NCI-H2107 treated with DMSO at 0.1 percent for 48 hours (cell line): ENCODE results near the gene FGFR2.

Experiments used
- DNase-seq: peaks from one replicate; lab custom pipeline; 2025; ENCODE audit not compliant: unreplicated experiment; lab: John Stamatoyannopoulos, UW

The FGFR2 gene

DNA sequence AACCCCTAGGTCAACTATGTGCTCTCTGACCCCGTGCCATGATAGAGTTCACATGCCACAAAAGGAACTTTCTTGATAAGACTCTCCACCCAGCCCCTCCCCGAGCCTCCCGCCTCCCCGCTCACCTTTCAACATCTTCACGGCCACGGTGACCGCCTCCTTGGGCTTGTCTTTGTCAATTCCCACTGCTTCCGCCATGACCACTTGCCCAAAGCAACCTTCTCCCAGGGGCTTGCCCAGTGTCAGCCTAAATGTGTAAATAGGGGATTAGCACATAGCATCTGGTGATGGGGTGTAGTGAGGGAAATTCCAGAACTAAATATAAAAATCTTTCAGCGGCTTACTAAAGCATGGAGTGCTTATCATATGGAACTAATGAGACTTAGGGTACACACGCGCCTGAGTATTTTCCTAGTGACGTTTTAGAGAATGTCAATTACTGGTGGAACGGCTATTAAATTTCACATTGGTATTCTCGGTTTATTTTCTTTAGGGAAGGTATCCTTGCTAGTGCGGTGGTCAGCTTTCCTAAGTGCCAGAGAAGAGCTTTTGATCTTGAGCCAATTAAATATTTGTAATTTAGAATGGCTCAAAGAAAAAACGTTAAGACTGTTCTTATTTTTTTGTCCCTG, 97.4 kb downstream of the FGFR2 start:
- no peak for DNase-seq

DNA sequence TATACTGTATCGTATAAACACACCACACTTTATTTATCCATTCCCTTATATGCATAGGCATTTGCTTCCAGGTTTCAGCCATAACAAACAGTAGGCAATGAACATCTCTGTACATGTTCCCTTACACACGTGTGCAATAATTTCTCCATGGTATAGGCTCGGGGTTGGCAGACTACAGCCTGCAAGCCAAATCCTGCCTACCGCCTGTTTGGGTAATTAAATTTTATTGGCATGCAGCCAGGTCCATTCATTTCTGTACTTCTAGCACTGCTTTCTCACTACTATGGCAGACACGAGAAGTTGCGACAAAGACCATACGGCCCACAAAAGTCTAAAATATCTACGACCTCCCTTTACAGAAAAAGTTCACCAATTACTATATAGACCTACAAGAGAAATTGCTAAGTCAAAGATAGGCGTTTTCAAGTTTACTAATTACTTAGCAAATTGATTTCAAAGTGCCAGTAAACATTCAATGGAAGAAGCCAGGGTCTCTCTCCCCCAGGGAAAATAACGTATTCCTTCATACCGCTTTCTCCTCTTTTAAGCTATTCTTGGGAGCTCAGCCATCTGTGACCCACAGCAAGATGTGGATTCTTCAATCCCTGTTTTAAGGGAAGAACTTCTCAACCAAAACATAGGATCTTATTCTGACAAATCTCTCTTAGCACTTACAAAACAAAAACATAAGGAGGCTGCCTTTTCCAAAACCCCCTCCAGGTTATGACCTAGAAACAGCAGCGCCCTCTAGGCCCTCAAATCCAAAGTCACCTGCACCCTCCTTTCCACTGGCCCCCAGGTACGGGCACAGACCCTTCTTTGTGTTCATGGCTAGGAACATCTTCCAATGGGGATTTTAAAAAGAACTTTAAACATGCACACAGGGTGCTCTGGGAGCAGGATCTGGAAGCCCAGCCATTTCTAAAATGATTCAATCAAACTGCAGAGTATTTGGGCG, 100.5 kb downstream of the FGFR2 start:
- no peak for DNase-seq

DNA sequence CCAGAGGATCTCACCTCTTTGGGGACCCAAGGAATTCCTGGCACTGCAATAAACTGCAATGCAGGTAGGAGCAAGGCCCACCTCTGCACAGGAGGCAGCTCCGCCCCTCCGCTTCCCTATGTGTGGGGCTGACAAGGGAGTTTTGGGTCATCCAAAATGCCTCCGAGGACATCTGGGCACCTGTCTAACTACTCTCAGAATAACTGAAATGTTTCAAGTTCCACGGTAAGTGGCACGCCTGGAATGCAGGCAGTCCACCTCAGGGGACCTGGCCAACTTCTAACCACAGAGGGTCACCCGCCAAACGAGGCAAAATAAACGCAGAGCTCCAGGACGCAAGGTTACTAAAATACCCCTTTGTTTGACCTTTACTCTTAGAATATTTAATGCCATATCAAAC, 102.5 kb downstream of the FGFR2 start:
- DNase-seq: no peak

DNA sequence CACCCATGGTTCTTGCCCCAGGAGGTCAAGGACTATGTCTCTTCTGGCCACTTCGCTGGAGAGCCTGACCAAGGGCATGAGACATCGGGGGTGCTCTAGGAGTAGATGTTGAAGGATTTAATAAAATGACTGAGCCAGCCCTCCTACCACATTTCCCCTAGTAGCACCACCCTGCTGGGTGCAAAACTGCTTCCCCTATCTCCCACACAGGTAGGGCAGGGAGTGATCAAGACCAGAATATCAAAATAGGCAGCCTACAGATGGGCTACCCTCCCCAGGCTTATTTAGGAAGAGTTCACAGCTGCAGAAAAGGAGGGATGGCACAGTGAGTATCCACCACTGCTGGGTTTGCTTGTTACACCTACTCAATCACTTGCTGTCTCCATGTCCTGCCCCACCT, 103.9 kb downstream of the FGFR2 start:
- no peak for DNase-seq

DNA sequence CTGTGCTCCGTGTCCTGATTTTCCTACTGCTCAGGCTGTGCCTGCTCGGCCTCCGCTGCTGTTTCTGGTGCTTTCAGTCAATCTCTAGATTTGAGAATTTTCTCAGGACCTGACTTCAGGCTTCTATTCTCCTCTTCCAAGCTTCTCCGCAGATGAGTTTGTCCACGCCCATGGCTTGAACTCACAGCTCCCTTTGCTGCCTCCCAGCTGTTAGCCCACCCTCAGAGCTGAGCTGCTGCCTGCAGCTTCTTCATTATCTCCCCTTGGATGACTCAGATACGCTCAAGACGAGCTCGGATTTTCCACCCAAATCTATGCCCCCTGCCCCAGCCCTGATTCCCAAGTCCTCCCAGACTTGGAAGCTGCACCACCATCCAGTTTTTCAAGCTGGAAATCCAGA, 104.7 kb downstream of the FGFR2 start:
- no peak for DNase-seq

DNA sequence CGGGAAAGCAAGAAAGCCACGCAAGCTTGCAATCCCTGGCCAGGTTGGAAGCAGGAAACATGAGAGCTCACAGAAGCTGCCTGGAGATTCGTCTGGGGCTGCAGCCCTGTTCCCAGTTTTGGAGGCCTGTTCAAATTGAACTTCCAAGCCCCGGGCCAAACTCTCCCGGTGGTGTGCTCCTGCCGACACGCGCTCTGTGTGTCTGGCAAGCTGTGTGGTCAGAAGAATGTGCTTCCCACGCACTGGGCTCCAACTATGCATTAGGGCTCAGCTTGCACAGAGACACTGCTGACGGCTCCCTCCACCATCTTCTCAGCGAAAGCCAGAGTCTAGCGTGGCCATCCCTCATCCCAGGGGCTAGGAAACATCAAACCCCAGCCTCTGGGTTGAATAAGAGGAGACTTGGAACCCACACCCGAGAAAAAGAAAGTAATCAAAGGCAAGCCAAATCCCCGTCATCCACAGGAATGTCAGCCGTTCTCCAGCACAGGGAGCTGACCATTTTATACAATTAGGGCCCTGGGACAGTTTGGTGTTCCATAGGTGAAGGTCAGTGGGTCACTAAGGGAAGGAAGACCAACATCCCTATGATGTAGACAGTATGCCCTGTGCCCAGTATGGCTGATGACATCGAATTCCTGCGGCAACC, 107.2 kb downstream of the FGFR2 start:
- no peak for DNase-seq

DNA sequence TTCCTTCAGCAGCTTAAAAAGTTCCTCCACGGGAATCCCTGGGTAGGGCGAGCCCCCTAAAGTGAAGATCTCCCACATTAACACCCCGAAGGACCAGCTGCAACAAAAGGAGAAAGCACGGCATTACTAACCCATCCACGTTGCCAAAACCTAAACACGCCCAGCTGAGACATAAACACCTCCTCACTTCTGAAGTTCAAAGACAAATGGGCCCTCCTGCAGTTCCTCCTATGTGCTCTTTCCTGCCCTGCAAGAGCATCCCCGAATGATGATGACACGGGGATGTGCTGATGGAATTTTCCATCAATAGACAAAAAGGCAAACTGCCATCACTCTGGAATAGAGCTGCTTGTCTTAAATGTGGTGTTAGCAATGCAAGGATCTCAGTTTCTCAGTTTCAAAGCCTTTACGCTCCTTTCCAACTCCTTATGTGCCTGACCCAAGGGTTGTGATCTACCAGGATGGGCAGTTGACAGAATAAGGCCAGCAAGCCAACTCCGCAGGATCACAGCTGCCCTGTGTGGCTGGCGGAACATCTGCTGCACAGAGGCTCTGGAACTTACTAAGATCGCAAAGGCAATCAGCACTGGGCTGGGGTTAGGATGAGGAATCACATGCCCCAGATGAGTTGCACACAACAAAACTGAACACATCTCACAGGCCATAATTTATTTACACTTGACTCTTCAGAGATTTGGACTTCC, 112.7 kb downstream of the FGFR2 start:
- DNase-seq: no peak

DNA sequence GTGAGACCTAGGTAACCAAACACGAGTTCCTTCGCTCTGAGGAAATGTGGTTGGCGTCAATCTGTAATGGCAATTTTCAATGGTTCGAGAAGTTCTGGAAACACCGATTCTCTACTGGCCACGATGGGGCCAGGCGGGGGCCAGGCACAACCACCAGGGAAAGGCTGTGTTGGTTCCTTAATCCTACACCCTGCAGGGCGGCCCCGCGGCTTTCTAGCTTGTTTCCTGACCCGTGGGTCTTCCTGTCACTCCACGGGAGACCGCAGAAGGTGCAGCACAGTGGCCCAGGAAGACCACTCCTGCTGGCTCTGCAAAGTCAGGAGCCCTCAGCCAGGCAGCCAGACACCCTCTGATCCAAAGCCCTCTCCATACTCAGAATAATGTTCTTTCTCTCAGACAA, 113.4 kb downstream of the FGFR2 start:
- DNase-seq: no peak

DNA sequence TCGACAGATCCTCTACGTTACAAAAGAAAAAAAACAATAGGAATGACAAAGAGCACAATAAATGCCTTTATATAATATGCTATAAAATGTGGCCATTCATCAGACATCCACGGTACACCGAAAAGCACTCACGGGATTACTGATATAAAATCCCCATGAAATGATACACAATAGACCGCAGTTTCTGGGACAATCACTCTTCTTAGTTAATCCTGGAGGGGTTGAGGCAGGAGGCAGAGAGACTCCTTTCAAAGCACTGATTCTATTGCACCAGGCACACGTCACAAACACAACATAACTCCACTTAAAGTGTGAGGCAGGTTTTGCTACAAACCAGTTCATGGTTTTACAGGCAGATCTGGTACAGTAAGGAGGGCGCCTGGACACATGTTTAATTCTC, 113.8 kb downstream of the FGFR2 start:
- DNase-seq: no peak

DNA sequence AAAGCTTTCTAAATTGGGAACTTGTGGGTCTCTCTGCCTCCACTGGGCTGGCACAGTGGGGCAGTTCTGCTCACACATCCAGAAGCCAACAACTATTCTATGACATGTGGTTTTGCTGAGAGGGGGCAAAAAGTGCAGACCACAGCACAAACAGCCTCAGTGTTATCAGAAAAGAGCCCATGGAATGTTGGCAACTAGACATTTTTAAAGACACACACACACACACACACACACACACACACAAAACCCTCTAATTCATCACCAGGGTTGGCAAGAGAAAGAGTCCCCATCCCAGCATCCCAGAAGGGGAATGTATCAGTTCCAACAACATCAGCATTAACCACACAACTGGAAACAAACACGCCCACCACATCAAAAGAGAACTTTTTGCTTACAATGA, 117.1 kb downstream of the FGFR2 start:
- DNase-seq: no peak

DNA sequence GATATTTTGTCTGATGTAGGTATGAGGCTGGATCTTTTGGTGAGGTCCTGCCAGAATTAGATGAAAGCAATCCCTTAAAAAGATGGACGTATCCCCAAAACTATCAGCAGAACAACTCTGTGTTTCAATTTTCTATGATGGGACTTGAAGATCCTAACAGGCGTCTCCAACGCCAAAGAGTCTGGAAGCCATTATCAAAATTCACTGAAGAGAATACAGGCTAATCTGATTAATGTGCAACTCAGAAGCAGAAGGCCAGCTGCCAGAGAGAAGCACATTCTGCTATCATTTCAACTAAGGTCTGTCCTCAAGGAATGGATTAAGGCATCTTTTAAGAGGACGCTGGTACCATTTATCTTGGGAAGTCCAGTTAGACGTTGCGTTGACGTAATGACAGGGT, 119.7 kb downstream of the FGFR2 start:
- DNase-seq: no peak

DNA sequence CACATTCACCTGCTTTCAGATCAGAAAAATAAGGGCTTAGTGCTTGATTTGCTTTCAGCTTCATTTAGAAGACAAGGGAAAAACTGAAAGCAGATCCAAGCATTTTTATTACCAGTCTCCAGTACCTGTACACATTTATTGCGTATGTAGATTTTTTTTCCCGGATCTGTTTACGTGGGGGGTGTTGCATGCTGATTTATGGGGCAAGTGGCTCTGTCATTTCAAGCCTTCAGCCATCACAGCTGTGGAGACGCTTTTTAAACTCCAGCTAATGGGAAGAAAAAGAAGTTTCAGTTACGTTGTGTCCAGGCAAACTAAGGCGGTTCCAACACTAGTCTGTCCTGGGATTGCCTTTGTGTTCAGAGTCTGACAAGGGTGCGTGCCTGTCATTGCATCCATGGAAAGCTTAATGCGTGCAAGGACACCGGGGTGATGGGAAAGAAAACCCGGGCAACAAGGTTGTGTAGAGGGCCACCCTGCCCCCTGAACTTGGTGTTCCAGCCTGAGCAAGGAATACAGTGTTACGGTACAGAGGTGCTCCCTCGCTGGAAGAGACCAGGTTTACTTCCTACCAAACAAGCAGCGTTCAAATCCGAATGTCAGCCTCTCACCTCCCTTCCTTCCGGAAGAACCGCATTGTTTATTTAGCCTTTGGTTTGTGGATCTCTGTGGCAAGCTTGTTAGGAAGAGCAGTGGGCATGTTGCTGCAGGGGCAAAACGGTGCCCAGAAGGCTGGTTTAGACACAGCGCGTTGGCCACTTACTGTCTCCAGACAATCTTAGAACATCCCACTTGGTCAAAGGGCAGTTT, 128.2 kb downstream of the FGFR2 start:
- DNase-seq: no peak

DNA sequence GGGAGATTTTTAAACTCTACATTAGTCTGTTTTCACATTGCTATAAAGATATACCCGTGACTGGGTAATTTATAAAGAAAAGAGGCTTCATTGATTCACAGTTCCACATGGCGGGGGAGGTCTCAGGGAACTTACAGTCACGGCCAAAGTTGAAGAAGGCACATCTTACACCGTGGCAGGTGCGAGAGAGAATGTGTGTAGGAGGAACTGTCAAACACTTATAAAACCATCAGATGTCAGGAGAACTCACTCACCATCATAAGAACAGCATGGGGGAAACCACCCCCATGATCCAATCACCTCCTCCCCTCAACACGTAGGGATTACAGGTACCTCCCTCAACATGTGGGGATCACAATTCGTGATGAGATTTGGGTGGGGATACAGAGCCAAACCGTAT, 129.5 kb downstream of the FGFR2 start:
- no peak for DNase-seq

DNA sequence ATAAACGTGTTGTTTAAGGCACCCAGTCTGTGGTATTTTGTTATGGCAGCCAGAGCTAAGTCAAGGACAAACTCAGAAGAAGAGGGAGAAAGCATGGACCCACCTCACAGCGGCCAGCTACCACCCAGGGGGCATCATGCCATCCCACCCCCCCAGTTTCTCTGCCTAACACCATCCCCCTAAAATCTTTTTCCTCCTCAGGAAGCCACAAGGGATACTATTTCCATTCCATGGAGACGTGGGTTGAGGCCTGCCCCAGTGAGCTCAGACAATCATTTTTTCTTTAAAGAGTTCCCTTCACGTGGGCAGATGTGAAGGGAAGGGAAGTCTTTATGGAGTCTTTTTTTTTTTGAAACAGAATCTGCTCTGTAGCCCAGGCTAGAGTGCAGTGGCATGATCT, 131.8 kb downstream of the FGFR2 start:
- DNase-seq: no peak

DNA sequence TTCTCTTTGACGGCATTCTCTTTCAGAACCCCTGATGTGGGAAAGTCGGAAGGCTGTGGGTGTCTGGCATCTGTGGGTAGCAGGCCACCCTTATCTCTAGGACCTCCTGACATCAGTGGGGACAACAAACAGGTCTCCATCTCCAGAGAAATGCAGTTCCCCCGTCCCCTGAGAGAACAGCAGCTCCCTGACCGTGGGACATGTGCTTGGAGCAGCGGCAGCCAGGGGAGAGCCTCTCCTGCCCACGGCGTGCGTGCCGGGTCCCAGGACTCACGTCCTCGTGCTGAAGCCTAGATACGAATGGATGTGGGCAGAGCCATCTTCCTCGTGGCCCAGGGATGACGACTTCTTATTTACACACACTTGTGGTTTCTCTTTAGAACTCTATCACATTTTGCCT, 133.0 kb downstream of the FGFR2 start:
- DNase-seq: no peak

DNA sequence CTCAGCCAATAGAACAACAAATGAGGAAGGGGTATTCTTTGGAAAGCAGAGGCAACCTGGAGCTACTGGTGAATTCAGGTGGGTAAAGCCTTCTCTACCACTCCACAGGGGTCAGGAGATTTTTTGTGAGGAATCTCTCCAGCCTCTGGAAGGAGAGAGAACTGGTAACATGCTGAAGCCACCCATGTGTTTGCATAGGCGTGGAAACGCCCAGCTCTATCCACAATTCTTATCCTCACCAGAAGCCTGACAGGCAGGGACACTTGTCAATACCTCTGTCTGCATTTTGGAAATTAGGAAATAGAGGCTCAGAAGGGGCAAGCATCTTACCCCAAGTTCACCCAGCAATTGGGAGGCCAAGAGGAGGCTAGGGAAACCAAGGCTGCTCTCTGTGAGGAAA, 133.7 kb downstream of the FGFR2 start:
- DNase-seq: no peak

DNA sequence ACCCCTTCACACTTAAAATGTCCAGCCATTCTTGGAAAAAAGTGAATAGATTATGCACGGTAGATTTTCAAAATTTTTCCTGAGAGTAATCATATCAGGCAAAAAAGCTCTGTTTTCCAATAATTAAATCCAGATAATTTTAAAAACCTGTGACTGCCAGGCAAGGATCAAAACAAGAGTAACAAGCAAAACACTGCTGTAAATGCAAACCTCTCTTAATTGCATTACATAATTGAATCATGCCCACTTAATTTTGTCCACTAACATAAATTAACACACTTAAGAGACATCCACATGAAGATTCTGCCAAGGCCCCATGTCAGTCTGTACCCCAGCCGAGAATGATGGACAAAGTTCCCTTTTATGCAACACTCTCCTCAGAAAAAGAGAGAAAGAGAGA, 135.3 kb downstream of the FGFR2 start:
- no peak for DNase-seq

DNA sequence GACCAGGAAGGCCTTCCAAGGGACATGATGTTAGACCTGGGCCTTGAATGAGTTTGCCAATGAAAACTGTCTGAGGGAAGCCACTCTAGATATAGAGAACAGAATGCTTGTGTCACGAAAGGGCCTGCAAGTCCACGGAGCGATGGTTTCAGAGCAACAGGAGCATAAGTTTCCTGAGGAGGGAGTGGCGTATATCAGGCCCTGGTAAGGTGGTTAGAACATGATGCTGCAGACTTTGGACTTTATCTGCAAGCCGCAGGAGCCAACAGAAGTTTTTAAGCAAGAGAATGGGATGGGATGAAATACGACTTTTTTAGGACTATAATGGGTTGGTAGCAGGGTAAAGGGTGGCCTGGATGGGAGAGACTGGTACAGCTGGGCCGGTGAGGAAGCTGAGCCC, 136.0 kb downstream of the FGFR2 start:
- no peak for DNase-seq

DNA sequence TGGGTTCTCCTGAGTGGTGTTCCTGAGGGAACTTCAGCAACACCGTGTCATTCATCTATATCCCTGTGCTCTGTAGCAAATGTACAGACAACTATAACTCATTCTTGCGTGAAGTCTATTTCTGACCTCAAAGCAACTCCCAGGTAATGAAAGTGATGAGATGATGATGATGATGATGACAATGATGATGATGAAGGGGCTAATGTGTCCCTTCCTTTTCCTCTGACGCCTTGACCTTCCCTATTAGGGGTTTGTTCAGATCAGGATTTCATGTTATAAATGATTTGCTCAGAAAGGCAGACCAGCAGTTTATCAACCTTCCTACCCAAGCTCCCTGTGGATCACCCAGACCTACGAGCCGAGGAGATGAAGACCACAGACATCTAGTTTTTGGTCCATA, 136.9 kb downstream of the FGFR2 start:
- DNase-seq: no peak

DNA sequence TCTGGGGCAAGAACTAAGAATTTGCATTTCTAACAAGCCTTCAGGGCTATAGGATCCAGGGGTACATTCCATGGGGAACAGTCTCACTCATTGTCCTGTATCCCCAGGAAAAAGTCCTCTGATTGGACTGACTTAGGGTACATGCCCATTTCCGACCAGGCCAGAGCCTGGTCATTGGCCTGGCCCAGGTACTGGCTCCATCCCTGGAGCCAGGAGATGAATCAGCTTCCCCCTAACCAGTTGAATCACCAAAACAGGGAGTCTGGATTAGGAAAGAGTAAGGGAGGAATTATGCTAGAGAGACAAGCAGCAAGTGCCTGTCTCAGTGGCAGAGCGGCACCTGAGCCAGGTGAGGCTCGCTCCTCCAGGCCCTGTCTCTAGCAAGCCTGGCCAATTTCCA, 137.5 kb downstream of the FGFR2 start:
- no peak for DNase-seq
